WTC11 (cell line): Measurements from ENCODE around the gene PTPRK. TPM values are rescaled to one million over a fixed set of nuclear protein-coding genes. Genes with fewer than 3 reads are reported as not detected.
A peak's percentile ranks its signal among the peaks of the same experiment; 100 is the strongest.

Source experiments
- ATAC-seq: fragments of 200-7000 bp; cut with Tn5 transposase; 2 replicates; pipeline ENCODE4 v1.10.0; 2021; ENCODE audit warnings: mild to moderate bottlenecking, moderate library complexity
- CTCF ChIA-PET: fragments of 300-600 bp; sonication (Branson Sonifier 250); formaldehyde crosslinking; loops from one replicate; lab custom pipeline; 2021; ENCODE audit warnings: antibody characterized with exemption; lab: Charles Lee
- POLR2A ChIA-PET: fragments of 350-600 bp; sonication (Branson Sonifier 250); formaldehyde crosslinking; loops from one replicate; lab custom pipeline; 2021; ENCODE audit warnings: antibody characterized with exemption; lab: Charles Lee
- DNase-seq: peaks from one replicate; pipeline ENCODE4 v3.0.0; 2021; ENCODE audit warnings: low spot score
- H3K27ac Mint-ChIP-seq: 2 replicates; pipeline ENCODE4 v1.8.0; 2021; ENCODE audit warnings: mixed read lengths
- H3K27me3 Mint-ChIP-seq: 2 replicates; pipeline ENCODE4 v1.8.0; 2021; ENCODE audit warnings: low read depth, mild to moderate bottlenecking, moderate library complexity, mixed read lengths
- H3K36me3 Mint-ChIP-seq: 2 replicates; pipeline ENCODE4 v1.8.0; 2021; ENCODE audit warnings: mixed read lengths
- H3K4me1 Mint-ChIP-seq: 2 replicates; pipeline ENCODE4 v1.8.0; 2022; ENCODE audit warnings: mixed read lengths
- H3K4me3 Mint-ChIP-seq: 2 replicates; pipeline ENCODE4 v1.8.0; 2021; ENCODE audit warnings: mild to moderate bottlenecking, moderate library complexity, mixed read lengths
- H3K9me3 Mint-ChIP-seq: 2 replicates; pipeline ENCODE4 v1.8.0; 2021; ENCODE audit warnings: mixed read lengths
- ATF1 ChIP-seq: sonication (generic); formaldehyde crosslinking; IDR thresholded peaks from 2 replicates; pipeline ENCODE4 v1.8.1; 2023; ENCODE audit warnings: mild to moderate bottlenecking, moderate library complexity, missing genetic modification reagents
- ATF2 ChIP-seq: sonication (generic); formaldehyde crosslinking; IDR thresholded peaks from 2 replicates; pipeline ENCODE4 v1.8.1; 2022; ENCODE audit warnings: low read depth, missing genetic modification reagents, borderline replicate concordance
- CREM ChIP-seq: sonication (generic); formaldehyde crosslinking; IDR thresholded peaks from 2 replicates; pipeline ENCODE4 v1.8.1; 2022; ENCODE audit warnings: mild to moderate bottlenecking, missing genetic modification reagents, moderate library complexity
- ESRRA ChIP-seq: sonication (generic); formaldehyde crosslinking; IDR thresholded peaks from 2 replicates; pipeline ENCODE4 v1.8.1; 2022; ENCODE audit warnings: mild to moderate bottlenecking, missing genetic modification reagents, borderline replicate concordance
- FOXK1 ChIP-seq: sonication (generic); formaldehyde crosslinking; IDR thresholded peaks from 2 replicates; pipeline ENCODE4 v1.8.0; 2022; ENCODE audit warnings: mild to moderate bottlenecking, moderate library complexity, missing genetic modification reagents
- FOXP1 ChIP-seq: sonication (generic); formaldehyde crosslinking; IDR thresholded peaks from 2 replicates; pipeline ENCODE4 v1.8.0; 2022; ENCODE audit warnings: missing genetic modification reagents, mild to moderate bottlenecking, moderate library complexity, borderline replicate concordance
- NFE2L1 ChIP-seq: sonication (generic); formaldehyde crosslinking; IDR thresholded peaks from 2 replicates; pipeline ENCODE4 v1.8.1; 2023; ENCODE audit warnings: missing genetic modification reagents
- NR2C2 ChIP-seq: sonication (generic); formaldehyde crosslinking; IDR thresholded peaks from 2 replicates; pipeline ENCODE4 v1.8.0; 2022; ENCODE audit warnings: mild to moderate bottlenecking, missing genetic modification reagents
- SMAD4 ChIP-seq: sonication (generic); formaldehyde crosslinking; IDR thresholded peaks from 2 replicates; pipeline ENCODE4 v1.8.0; 2022; ENCODE audit warnings: mild to moderate bottlenecking, missing genetic modification reagents
- TCF7 ChIP-seq: sonication (generic); formaldehyde crosslinking; IDR thresholded peaks from 2 replicates; pipeline ENCODE4 v1.8.0; 2022; ENCODE audit warnings: mild to moderate bottlenecking, low read depth, missing genetic modification reagents, moderate library complexity
- USF1 ChIP-seq: sonication (generic); formaldehyde crosslinking; IDR thresholded peaks from 2 replicates; pipeline ENCODE4 v1.8.0; 2022; ENCODE audit warnings: mild to moderate bottlenecking, missing genetic modification reagents
- ZBTB21 ChIP-seq: sonication (generic); formaldehyde crosslinking; IDR thresholded peaks from 2 replicates; pipeline ENCODE4 v1.8.1; 2023; ENCODE audit warnings: mild to moderate bottlenecking, missing genetic modification reagents, borderline replicate concordance
- ZNF121 ChIP-seq: sonication (generic); formaldehyde crosslinking; IDR thresholded peaks from 2 replicates; pipeline ENCODE4 v1.8.0; 2023; ENCODE audit warnings: missing genetic modification reagents
- ZNF232 ChIP-seq: sonication (generic); formaldehyde crosslinking; IDR thresholded peaks from 2 replicates; pipeline ENCODE4 v1.8.0; 2022; ENCODE audit warnings: mild to moderate bottlenecking, missing genetic modification reagents
- ZNF263 ChIP-seq: sonication (generic); formaldehyde crosslinking; IDR thresholded peaks from 2 replicates; pipeline ENCODE4 v1.8.1; 2022; ENCODE audit warnings: low read depth, mild to moderate bottlenecking, moderate library complexity, missing genetic modification reagents
- ZNF281 ChIP-seq: sonication (generic); formaldehyde crosslinking; IDR thresholded peaks from 2 replicates; pipeline ENCODE4 v1.8.0; 2023; ENCODE audit warnings: mild to moderate bottlenecking, missing genetic modification reagents
- ZNF425 ChIP-seq: fragments of 250-450 bp; sonication (Bioruptor Pico); conservative IDR thresholded peaks from 2 replicates; pipeline ENCODE4 v1.9.0; 2021; ENCODE audit warnings: mild to moderate bottlenecking
- ZNF671 ChIP-seq: fragments of 250-450 bp; sonication (Bioruptor Pico); IDR thresholded peaks from 2 replicates; pipeline ENCODE4 v1.8.0; 2021; ENCODE audit warnings: mild to moderate bottlenecking
- total RNA-seq: library from RNA; stranded (reverse); gene quantifications from 3 replicates; pipeline ENCODE4 v1.2.3, GENCODE V29; 2021
- TF ChIP-seq, protein P1 (sequence below): sonication (generic); formaldehyde crosslinking; IDR thresholded peaks from 2 replicates; pipeline ENCODE4 v1.8.1; 2022; ENCODE audit warnings: low read depth, mild to moderate bottlenecking, moderate library complexity, missing genetic modification reagents, borderline replicate concordance
- TF ChIP-seq, protein P2 (sequence below): sonication (generic); formaldehyde crosslinking; IDR thresholded peaks from 2 replicates; pipeline ENCODE4 v1.8.1; 2023; ENCODE audit warnings: mild to moderate bottlenecking, missing genetic modification reagents, moderate library complexity

PTPRK gene
- total RNA-seq, 1 experiment from 2014 or later = 44.8 TPM

- peak; percentile 65 for ATAC-seq
- H3K9me3 Mint-ChIP-seq = peaks cover 11% of the 10 kb centered on the region
- H3K27ac Mint-ChIP-seq = no peak overlapping the region
- TF ChIP-seq ZNF425 (CRISPR knock-in tag) (no peak), SMAD4 (CRISPR knock-in tag) (no peak), FOXK1 (no peak), ATF1 (CRISPR knock-in tag) (no peak), ZNF121 (CRISPR knock-in tag) (no peak), ATF2 (CRISPR knock-in tag) (no peak), ZNF671 (CRISPR knock-in tag) (no peak), ZNF232 (CRISPR knock-in tag) (no peak), USF1 (no peak), ZNF281 (no peak), ZBTB21 (CRISPR knock-in tag) (no peak), ZNF263 (CRISPR knock-in tag) (no peak), FOXP1 (CRISPR knock-in tag) (no peak), CREM (CRISPR knock-in tag) (no peak), NFE2L1 (CRISPR knock-in tag) (no peak), ESRRA (no peak), TCF7 (CRISPR knock-in tag) (no peak), NR2C2 (CRISPR knock-in tag) (no peak)
- TF ChIP-seq, protein P1, sequence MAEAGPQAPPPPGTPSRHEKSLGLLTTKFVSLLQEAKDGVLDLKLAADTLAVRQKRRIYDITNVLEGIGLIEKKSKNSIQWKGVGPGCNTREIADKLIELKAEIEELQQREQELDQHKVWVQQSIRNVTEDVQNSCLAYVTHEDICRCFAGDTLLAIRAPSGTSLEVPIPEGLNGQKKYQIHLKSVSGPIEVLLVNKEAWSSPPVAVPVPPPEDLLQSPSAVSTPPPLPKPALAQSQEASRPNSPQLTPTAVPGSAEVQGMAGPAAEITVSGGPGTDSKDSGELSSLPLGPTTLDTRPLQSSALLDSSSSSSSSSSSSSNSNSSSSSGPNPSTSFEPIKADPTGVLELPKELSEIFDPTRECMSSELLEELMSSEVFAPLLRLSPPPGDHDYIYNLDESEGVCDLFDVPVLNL (CRISPR knock-in tag) = no peak
- TF ChIP-seq, protein P2, sequence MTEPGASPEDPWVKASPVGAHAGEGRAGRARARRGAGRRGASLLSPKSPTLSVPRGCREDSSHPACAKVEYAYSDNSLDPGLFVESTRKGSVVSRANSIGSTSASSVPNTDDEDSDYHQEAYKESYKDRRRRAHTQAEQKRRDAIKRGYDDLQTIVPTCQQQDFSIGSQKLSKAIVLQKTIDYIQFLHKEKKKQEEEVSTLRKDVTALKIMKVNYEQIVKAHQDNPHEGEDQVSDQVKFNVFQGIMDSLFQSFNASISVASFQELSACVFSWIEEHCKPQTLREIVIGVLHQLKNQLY (CRISPR knock-in tag) = no peak
- CTCF ChIA-PET = interaction anchor here (0.6 to 1.0 kb wide), 3 partner anchors 11 to 32 kb away, joined by 3 to 6 read pairs (median 4); no protein-coding TSS in a partner anchor
- no peaks in the 10 kb centered on the region for H3K27me3 Mint-ChIP-seq
- H3K36me3 Mint-ChIP-seq = peaks cover 7% of the 10 kb centered on the region
- no peak for DNase-seq
- peaks cover 5% of the 10 kb centered on the region; the same call in 1 of the 2 replicates for H3K4me1 Mint-ChIP-seq
- POLR2A ChIA-PET = interaction anchor here (0.6 kb wide), 1 partner anchor 199 kb away, joined by 10 read pairs; no protein-coding TSS in a partner anchor
- H3K4me3 Mint-ChIP-seq = no peak overlapping the region
Observed at GRCh38 chr6:128295670-128296069, 224.7 kb downstream of the PTPRK start.
